OCI-LY7 (cell line): Measurements from ENCODE around the gene FGF3. TPM values are rescaled to one million over a fixed set of nuclear protein-coding genes. Genes with fewer than 3 reads are reported as not detected.

Experiments
- BruUV-seq: library from RNA; stranded (reverse); fragments of 400-500 nt; replicated peaks from 2 replicates; lab custom pipeline; 2021; lab: Mats Ljungman, UMichigan
- CTCF ChIA-PET: fragments of 300-600 bp; sonication (Branson Sonifier 250); formaldehyde crosslinking; loops from one replicate; lab custom pipeline; 2022; ENCODE audit warnings: antibody characterized with exemption; ENCODE audit not compliant: unreplicated experiment; lab: Charles Lee
- POLR2A ChIA-PET: fragments of 300-600 bp; sonication (Branson Sonifier 250); formaldehyde crosslinking; loops from one replicate; lab custom pipeline; 2022; ENCODE audit warnings: antibody characterized with exemption; lab: Charles Lee
- DNase-seq: peaks from one replicate; pipeline ENCODE4 v3.0.0-alpha.2; 2015; ENCODE audit warnings: low spot score
- H2AFZ ChIP-seq: fragments of 200-600 bp; sonication (generic), shearing (Covaris generic); 2 replicates; pipeline ENCODE4 v1.6.1; 2014; ENCODE audit warnings: mild to moderate bottlenecking, antibody characterized with exemption, low read length, moderate library complexity
- H3K27ac ChIP-seq: fragments of 200-600 bp; sonication (generic); 2 replicates; pipeline ENCODE4 v1.5.1; 2014; ENCODE audit warnings: mixed run types, low read depth, mild to moderate bottlenecking, moderate library complexity, low read length, inconsistent platforms; ENCODE audit not compliant: poor library complexity, severe bottlenecking
- H3K36me3 ChIP-seq: fragments of 200-600 bp; sonication (generic); 2 replicates; pipeline ENCODE4 v1.6.1; 2014; ENCODE audit warnings: mild to moderate bottlenecking, antibody characterized with exemption, low read length, moderate library complexity, mixed read lengths; ENCODE audit not compliant: insufficient read depth
- H3K4me1 ChIP-seq: fragments of 200-600 bp; sonication (generic); 2 replicates; pipeline ENCODE4 v1.5.1; 2014; ENCODE audit warnings: mild to moderate bottlenecking, low read length; ENCODE audit not compliant: insufficient read depth, poor library complexity, severe bottlenecking
- H3K4me2 ChIP-seq: fragments of 200-600 bp; sonication (generic); 2 replicates; pipeline ENCODE4 v1.6.1; 2014; ENCODE audit warnings: mild to moderate bottlenecking, low read length
- H3K4me3 ChIP-seq: fragments of 200-600 bp; sonication (generic); 2 replicates; pipeline ENCODE4 v1.5.1; 2014; ENCODE audit warnings: mild to moderate bottlenecking, low read depth, low read length; ENCODE audit not compliant: poor library complexity, severe bottlenecking
- H3K79me2 ChIP-seq: fragments of 200-600 bp; sonication (generic); 2 replicates; pipeline ENCODE4 v1.6.1; 2016; ENCODE audit warnings: low read depth, mild to moderate bottlenecking, low read length, moderate library complexity, mixed read lengths; ENCODE audit not compliant: insufficient read depth
- H3K9me2 ChIP-seq: fragments of 200-600 bp; sonication (generic); 2 replicates; pipeline ENCODE4 v1.6.1; 2016; ENCODE audit warnings: mild to moderate bottlenecking, low read length, mixed read lengths; ENCODE audit not compliant: insufficient read depth
- H3K9me3 ChIP-seq: fragments of 200-600 bp; sonication (generic); 2 replicates; pipeline ENCODE4 v1.6.1; 2014; ENCODE audit warnings: mild to moderate bottlenecking, mixed run types, low read length, mixed read lengths
- H4K20me1 ChIP-seq: fragments of 200-600 bp; sonication (generic); 2 replicates; pipeline ENCODE4 v1.6.1; 2014; ENCODE audit warnings: mild to moderate bottlenecking, antibody characterized with exemption, low read length, moderate library complexity, mixed read lengths; ENCODE audit not compliant: insufficient read depth
- EZH2phosphoT487 ChIP-seq: fragments of 200-600 bp; sonication (generic); IDR thresholded peaks from 2 replicates; pipeline ENCODE4 v1.6.1; 2018; ENCODE audit warnings: low read depth, borderline replicate concordance, mild to moderate bottlenecking, mixed run types, antibody characterized with exemption, low read length, moderate library complexity, mixed read lengths
- intact Hi-C: fragments of 100-400 bp; cut with micrococcal nuclease; formaldehyde crosslinking; loops from one replicate; pipeline ENCODE4 v1.10.0; 2022; ENCODE audit not compliant: unreplicated experiment
- total RNA-seq, 2 experiments: library from RNA; depleted of rRNA in 1 of 2; stranded (reverse); fragments of >200 nt in 1 of 2; shearing (Covaris generic) in 1 of 2; gene quantifications; 2 replicates each; pipeline ENCODE4 v1.2.3, GENCODE V29; 2014 to 2022
- TF ChIP-seq, protein P1 (sequence below): fragments of 200-600 bp; sonication (generic); conservative IDR thresholded peaks from 2 replicates; pipeline ENCODE4 v1.5.1; 2014; ENCODE audit warnings: mild to moderate bottlenecking, antibody characterized with exemption, low read length, moderate library complexity, mixed read lengths

FGF3 gene
- total RNA-seq, 2 experiments from 2014 or later, result not detected

DNA sequence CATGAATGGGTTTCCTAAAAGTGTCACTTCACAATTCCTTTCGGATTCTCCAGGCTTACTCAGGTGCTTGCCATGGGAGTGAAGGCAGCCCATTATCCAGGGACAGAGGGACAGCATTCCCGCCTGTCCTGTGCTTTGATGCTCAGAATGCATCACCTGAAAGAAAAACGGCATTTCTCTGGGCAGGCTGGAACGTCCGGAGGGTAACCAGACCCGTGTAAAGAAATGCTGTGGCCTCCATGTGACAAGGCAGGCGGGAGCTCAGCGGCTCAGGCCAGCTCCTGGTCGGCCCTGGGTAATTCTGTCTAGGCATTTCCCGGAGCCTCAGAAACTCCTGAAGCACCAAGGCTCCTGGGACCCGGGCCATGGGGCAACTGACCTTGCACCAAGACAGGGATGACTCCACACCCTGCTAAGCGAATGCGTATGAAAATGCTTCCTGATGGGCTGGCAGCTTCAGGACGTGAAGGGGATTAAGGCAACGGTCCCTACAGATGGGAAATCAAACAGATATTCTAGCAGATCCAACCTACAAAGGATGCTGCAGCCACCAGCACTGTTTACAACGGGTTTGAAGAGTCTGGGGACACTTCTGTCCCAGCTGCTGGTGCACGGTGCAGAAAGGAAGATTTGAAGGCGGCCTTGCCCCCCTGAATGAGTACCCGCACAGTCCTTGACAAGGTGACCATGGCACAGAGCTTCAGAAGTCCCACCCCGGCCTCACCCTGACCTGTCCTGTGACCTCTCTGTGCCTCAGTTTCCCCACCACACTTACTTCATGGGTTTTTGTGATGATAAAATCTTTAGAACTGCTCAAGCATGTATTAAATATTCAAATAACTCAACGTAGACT lies 13.6 kb upstream of the FGF3 start:
- Histone ChIP-seq H3K4me3 (no peak overlapping the region), H3K36me3 (no peaks in the 10 kb centered on the region), H2AFZ (no peak overlapping the region), H4K20me1 (no peaks in the 10 kb centered on the region), H3K9me2 (no peaks in the 10 kb centered on the region), H3K9me3 (no peaks in the 10 kb centered on the region), H3K79me2 (no peaks in the 10 kb centered on the region), H3K4me1 (no peaks in the 10 kb centered on the region), H3K27ac (no peak overlapping the region), H3K4me2 (no peak overlapping the region)
- ChIA-PET CTCF (no interaction called here), POLR2A (no interaction called here)
- intact Hi-C loops, result no loop called here
- no peak for DNase-seq
- no TSS peak for BruUV-seq
- no peak for TF ChIP-seq EZH2phosphoT487
- TF ChIP-seq, protein P1, sequence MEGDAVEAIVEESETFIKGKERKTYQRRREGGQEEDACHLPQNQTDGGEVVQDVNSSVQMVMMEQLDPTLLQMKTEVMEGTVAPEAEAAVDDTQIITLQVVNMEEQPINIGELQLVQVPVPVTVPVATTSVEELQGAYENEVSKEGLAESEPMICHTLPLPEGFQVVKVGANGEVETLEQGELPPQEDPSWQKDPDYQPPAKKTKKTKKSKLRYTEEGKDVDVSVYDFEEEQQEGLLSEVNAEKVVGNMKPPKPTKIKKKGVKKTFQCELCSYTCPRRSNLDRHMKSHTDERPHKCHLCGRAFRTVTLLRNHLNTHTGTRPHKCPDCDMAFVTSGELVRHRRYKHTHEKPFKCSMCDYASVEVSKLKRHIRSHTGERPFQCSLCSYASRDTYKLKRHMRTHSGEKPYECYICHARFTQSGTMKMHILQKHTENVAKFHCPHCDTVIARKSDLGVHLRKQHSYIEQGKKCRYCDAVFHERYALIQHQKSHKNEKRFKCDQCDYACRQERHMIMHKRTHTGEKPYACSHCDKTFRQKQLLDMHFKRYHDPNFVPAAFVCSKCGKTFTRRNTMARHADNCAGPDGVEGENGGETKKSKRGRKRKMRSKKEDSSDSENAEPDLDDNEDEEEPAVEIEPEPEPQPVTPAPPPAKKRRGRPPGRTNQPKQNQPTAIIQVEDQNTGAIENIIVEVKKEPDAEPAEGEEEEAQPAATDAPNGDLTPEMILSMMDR, result no peak

DNA sequence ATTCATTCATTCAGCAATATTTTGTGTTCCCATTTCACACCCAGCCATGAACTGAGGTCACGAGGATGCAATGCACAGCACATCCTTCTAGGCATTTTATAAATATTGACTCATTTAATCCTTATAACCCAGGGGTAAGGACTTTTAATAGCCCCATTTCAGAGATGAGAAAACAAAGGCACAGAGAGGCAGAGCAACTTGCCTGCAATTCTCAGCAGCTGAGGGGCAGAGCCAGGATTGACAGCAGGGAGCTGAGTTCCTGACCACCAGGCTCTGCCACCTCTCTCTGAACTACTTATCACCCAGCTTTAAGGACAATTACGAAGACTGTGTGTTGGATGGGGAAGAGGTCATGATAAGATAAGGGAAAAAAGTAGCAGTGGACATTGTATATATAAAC lies 12.8 kb upstream of the FGF3 start:
- POLR2A ChIA-PET, result no interaction called here

More for the DNA sequence above, 12.8 kb upstream of the FGF3 start:
- Histone ChIP-seq H3K9me3 (no peaks in the 10 kb centered on the region), H3K4me1 (no peaks in the 10 kb centered on the region), H3K4me3 (no peak overlapping the region), H3K36me3 (no peaks in the 10 kb centered on the region), H3K4me2 (no peak overlapping the region), H3K27ac (no peak overlapping the region), H3K79me2 (no peaks in the 10 kb centered on the region), H2AFZ (no peak overlapping the region), H3K9me2 (no peaks in the 10 kb centered on the region), H4K20me1 (no peaks in the 10 kb centered on the region)
- no peak for TF ChIP-seq EZH2phosphoT487
- TF ChIP-seq, protein P1, result no peak
- intact Hi-C loops, result no loop called here
- no TSS peak for BruUV-seq
- CTCF ChIA-PET, result no interaction called here
- DNase-seq, result no peak
